HepG2 (cell line): ENCODE data around the gene TAF3. TPM values are rescaled to one million over a fixed set of nuclear protein-coding genes. Genes with fewer than 3 reads are reported as not detected.

Experiments used
- ATAC-seq: fragments of 200-7000 bp; cut with Tn5 transposase; 3 replicates; pipeline ENCODE4 v1.9.1; 2020; ENCODE audit warnings: mild to moderate bottlenecking, moderate library complexity
- BruUV-seq: library from RNA; stranded (reverse); fragments of 400-500 nt; replicated peaks from 2 replicates; lab custom pipeline; 2021; lab: Mats Ljungman, UMichigan
- CTCF ChIA-PET: fragments of 300-600 bp; formaldehyde crosslinking; extraction: SDS; loops from one replicate; lab custom pipeline; 2021; ENCODE audit warnings: low total read pairs, inconsistent platforms, low intra/inter-chr PET ratio; lab: Yijun Ruan, JAX
- POLR2A ChIA-PET: fragments of 350-600 bp; sonication (Branson Sonifier 250); formaldehyde crosslinking; loops from one replicate; lab custom pipeline; 2020; ENCODE audit warnings: antibody characterized with exemption, inconsistent platforms; lab: Yijun Ruan, JAX
- DNase-seq: peaks from one replicate; pipeline ENCODE4 v3.0.0-alpha.2; 2015; ENCODE audit warnings: low spot score
- FAIRE-seq: peaks from 3 replicates; lab custom pipeline; 2011; peaks lifted over from hg19 to GRCh38; lab: Jason Lieb, UNC
- H2AFZ ChIP-seq: one replicate; pipeline ENCODE4 v1.6.1; 2011; ENCODE audit warnings: low read length, inconsistent platforms
- H3K27ac ChIP-seq: fragments of 300-600 bp; 3 replicates; pipeline ENCODE4 v1.8.0; 2011; ENCODE audit warnings: mixed run types, mild to moderate bottlenecking, mixed read lengths, low read length, inconsistent platforms; ENCODE audit not compliant: insufficient read depth; ENCODE audit errors: extremely low read length
- H3K27me3 ChIP-seq, 2 experiments: fragments of 200-600 bp in 1 of 2; 2 replicates in 1 of 2; 3 replicates in 1 of 2; pipeline versions ENCODE4 v1.6.0 to v1.8.0; 2011; ENCODE audit warnings: low read length in 2 of 2, mild to moderate bottlenecking in 2 of 2, moderate library complexity in 2 of 2, inconsistent platforms in 1 of 2; ENCODE audit not compliant: insufficient read depth in 2 of 2, control insufficient read depth in 1 of 2
- H3K36me3 ChIP-seq, 2 experiments: fragments of 200-600 bp in 1 of 2; replicated peaks in 1 of 2; 2 replicates in 1 of 2; 3 replicates in 1 of 2; pipeline versions ENCODE4 v1.5.1 to v1.8.0; 2011; ENCODE audit warnings: low read length in 2 of 2, inconsistent platforms in 1 of 2; ENCODE audit not compliant: insufficient read depth in 2 of 2, control insufficient read depth in 1 of 2
- H3K4me1 ChIP-seq: 2 replicates; pipeline ENCODE4 v1.5.1; 2012; ENCODE audit warnings: low read length, inconsistent platforms; ENCODE audit not compliant: insufficient read depth
- H3K4me2 ChIP-seq: 2 replicates; pipeline ENCODE4 v1.6.0; 2011; ENCODE audit warnings: low read depth, low read length, inconsistent platforms
- H3K4me3 ChIP-seq, 3 experiments: fragments of 200-600 bp in 1 of 3; sonication (generic), shearing (Covaris generic) in 1 of 3; replicated peaks in 1 of 3; 2 replicates each; pipeline ENCODE4 v1.5.1; 2011 to 2016; ENCODE audit warnings: low read length in 3 of 3, inconsistent platforms in 2 of 3, low read depth in 2 of 3, mild to moderate bottlenecking in 2 of 3, control low read depth in 1 of 3, mixed read lengths in 1 of 3; ENCODE audit not compliant: insufficient read depth in 1 of 3
- H3K79me2 ChIP-seq: one replicate; pipeline ENCODE4 v1.6.1; 2011; ENCODE audit warnings: low read length, inconsistent platforms; ENCODE audit not compliant: insufficient read depth
- H3K9ac ChIP-seq: 2 replicates; pipeline ENCODE4 v1.6.0; 2011; ENCODE audit warnings: mild to moderate bottlenecking, low read depth, low read length, inconsistent platforms; ENCODE audit not compliant: insufficient read depth
- H3K9me3 ChIP-seq: 2 replicates; pipeline ENCODE4 v1.5.1; 2012; ENCODE audit warnings: mild to moderate bottlenecking, low read length
- H4K20me1 ChIP-seq: 2 replicates; pipeline ENCODE4 v1.6.0; 2011; ENCODE audit warnings: inconsistent platforms, mild to moderate bottlenecking, low read length, moderate library complexity; ENCODE audit not compliant: insufficient read depth
- HMG20B ChIP-seq: conservative IDR thresholded peaks from 2 replicates; pipeline ENCODE4 v1.6.1; 2016; ENCODE audit warnings: missing genetic modification reagents, missing compliant biosample characterization
- MBNL3 ChIP-seq: fragments of 250-450 bp; sonication (Bioruptor Pico); conservative IDR thresholded peaks from 2 replicates; pipeline ENCODE4 v1.8.0; 2022; ENCODE audit warnings: mild to moderate bottlenecking, inconsistent platforms
- MTF2 ChIP-seq: sonication (generic); formaldehyde crosslinking; IDR thresholded peaks from 2 replicates; pipeline ENCODE4 v1.5.0; 2020; ENCODE audit warnings: missing genetic modification reagents, borderline replicate concordance
- ONECUT2 ChIP-seq: sonication (generic); formaldehyde crosslinking; IDR thresholded peaks from 2 replicates; pipeline ENCODE4 v1.4.0; 2020; ENCODE audit warnings: missing genetic modification reagents
- TCF7L2 ChIP-seq: IDR thresholded peaks from 2 replicates; pipeline ENCODE4 v1.6.1; 2011; ENCODE audit warnings: mild to moderate bottlenecking, low read depth, low read length, moderate library complexity
- TRIM24 ChIP-seq: sonication (generic); formaldehyde crosslinking; IDR thresholded peaks from 2 replicates; pipeline ENCODE4 v1.8.0; 2022; ENCODE audit warnings: mild to moderate bottlenecking, missing genetic modification reagents
- ZBTB7B ChIP-seq: sonication (generic); formaldehyde crosslinking; IDR thresholded peaks from 2 replicates; pipeline ENCODE4 v1.4.0; 2020; ENCODE audit warnings: missing genetic modification reagents
- ZNF543 ChIP-seq: sonication (generic); formaldehyde crosslinking; IDR thresholded peaks from 2 replicates; pipeline ENCODE4 v1.4.0; 2020; ENCODE audit warnings: mild to moderate bottlenecking, missing genetic modification reagents
- ZNF776 ChIP-seq: sonication (generic); formaldehyde crosslinking; IDR thresholded peaks from 2 replicates; pipeline ENCODE4 v1.4.0; 2020; ENCODE audit warnings: mild to moderate bottlenecking, missing genetic modification reagents
- ZNF879 ChIP-seq: sonication (generic); formaldehyde crosslinking; IDR thresholded peaks from 2 replicates; pipeline ENCODE4 v1.8.1; 2023; ENCODE audit warnings: missing genetic modification reagents
- WGBS: methylation state at CpG from one replicate; pipeline ENCODE4 v1.1.6; 2017; ENCODE audit warnings: low lambda C conversion rate; 5-methylcytosine and 5-hydroxymethylcytosine counted together
- in situ Hi-C: cut with HindIII; loops from 2 replicates; pipeline ENCODE4 v1.10.0; 2017; ENCODE audit warnings: low pct_unique_long_range_greater_than_20kb; ENCODE audit not compliant: extremely low pct_ligation_motif_present
- intact Hi-C: fragments of 100-400 bp; cut with micrococcal nuclease; formaldehyde crosslinking; loops from one replicate; pipeline ENCODE4 v1.10.0; 2022; ENCODE audit not compliant: unreplicated experiment
- polyA plus RNA-seq, 8 experiments: library from polyadenylated mRNA; depleted of rRNA in 3 of 8; stranded (reverse) in 7 of 8; unstranded in 1 of 8; fragments of >200 nt; fragmentation: Illumina TruSeq in 4 of 8; extraction: Trizol in 4 of 8; gene quantifications; 2 replicates each; pipeline versions ENCODE4 v1.2.1 to v1.2.3, GENCODE V29; 2011 to 2016; ENCODE audit warnings: low read depth in 4 of 8, missing spikeins in 1 of 8, mixed read lengths in 1 of 8; ENCODE audit not compliant: insufficient read depth in 1 of 8
- total RNA-seq, 5 experiments: library from RNA; depleted of rRNA; stranded (reverse); fragments of >200 nt; fragmentation: Illumina TruSeq; extraction: Trizol; gene quantifications; 2 replicates each; pipeline ENCODE4 v1.2.3, GENCODE V29; 2016; ENCODE audit warnings: low read depth in 1 of 5
- TF ChIP-seq, protein P1 (sequence below): sonication (generic); formaldehyde crosslinking; IDR thresholded peaks from 2 replicates; pipeline ENCODE4 v1.4.0; 2020; ENCODE audit warnings: missing genetic modification reagents
- TF ChIP-seq, protein P2 (sequence below): sonication (generic); formaldehyde crosslinking; IDR thresholded peaks from 2 replicates; pipeline ENCODE4 v1.8.0; 2022; ENCODE audit warnings: mild to moderate bottlenecking, missing genetic modification reagents, borderline replicate concordance

TAF3 gene
- total and polyA plus RNA-seq, 2 of the 13 experiments (the other 11 are each of a cell fraction or from before 2014, with no cell fraction given): 1.7 to 2.9 TPM

DNA sequence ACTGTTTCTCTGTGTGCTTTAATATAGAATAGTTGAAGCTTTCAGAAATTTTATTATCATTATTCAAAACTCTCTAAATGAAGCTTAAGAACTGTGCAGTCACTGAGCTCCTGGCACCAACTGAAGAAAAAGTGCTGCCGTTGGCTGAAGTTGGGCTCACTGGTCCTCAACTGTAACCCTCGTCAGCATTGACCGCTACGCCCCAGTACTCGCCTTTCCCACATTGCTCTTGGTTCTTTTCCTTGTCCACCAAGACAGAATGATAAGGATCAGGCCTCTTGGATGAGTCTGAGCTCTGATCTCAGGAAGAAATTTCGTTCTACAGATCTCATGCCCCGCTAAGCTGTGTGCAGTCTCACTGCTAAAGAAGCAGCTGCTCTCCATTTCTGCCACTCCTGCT is 7.9 kb upstream of the TAF3 start:
- intact Hi-C loops: no loop called here
- no peaks in the 10 kb centered on the region for H4K20me1 ChIP-seq
- in situ Hi-C loops: no loop called here
- CTCF ChIA-PET: no interaction called here
- H2AFZ ChIP-seq: no peak overlapping the region
- ATAC-seq (peak; percentile 5; the same call in 1 of the 3 replicates), FAIRE-seq (no peak), DNase-seq (no peak)
- no peak overlapping the region for H3K9ac ChIP-seq
- TF ChIP-seq, protein P1, sequence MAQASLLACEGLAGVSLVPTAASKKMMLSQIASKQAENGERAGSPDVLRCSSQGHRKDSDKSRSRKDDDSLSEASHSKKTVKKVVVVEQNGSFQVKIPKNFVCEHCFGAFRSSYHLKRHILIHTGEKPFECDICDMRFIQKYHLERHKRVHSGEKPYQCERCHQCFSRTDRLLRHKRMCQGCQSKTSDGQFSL (CRISPR knock-in tag): no peak
- TF ChIP-seq TCF7L2 (no peak), ONECUT2 (no peak), ZBTB7B (CRISPR knock-in tag) (no peak), ZNF543 (CRISPR knock-in tag) (no peak), ZNF879 (CRISPR knock-in tag) (no peak), MTF2 (no peak), MBNL3 (CRISPR knock-in tag) (no peak), TRIM24 (CRISPR knock-in tag) (no peak), HMG20B (CRISPR knock-in tag) (no peak), ZNF776 (CRISPR knock-in tag) (no peak)
- TF ChIP-seq, protein P2, sequence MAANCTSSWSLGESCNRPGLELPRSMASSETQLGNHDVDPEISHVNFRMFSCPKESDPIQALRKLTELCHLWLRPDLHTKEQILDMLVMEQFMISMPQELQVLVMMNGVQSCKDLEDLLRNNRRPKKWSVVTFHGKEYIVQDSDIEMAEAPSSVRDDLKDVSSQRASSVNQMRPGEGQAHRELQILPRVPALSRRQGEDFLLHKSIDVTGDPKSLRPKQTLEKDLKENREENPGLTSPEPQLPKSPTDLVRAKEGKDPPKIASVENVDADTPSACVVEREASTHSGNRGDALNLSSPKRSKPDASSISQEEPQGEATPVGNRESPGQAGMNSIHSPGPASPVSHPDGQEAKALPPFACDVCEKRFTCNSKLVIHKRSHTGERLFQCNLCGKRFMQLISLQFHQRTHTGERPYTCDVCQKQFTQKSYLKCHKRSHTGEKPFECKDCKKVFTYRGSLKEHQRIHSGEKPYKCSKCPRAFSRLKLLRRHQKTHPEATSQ (CRISPR knock-in tag): no peak
- H3K36me3 ChIP-seq: peaks cover 2 to 19% of the 10 kb centered on the region in 2 experiments; a peak in 3 of 5 replicates
- no peaks in the 10 kb centered on the region for H3K27me3 ChIP-seq
- peaks cover 46% of the 10 kb centered on the region for H3K4me1 ChIP-seq
- no peaks in the 10 kb centered on the region for H3K9me3 ChIP-seq
- H3K27ac ChIP-seq: no peak overlapping the region
- BruUV-seq: no TSS peak
- 85% methylated on average over 7 of the region's 7 CpGs for WGBS
- H3K79me2 ChIP-seq: no peaks in the 10 kb centered on the region
- POLR2A ChIA-PET: interaction anchor here (2.8 kb wide), 1 partner anchor 8 kb away, joined by 10 read pairs; the partner anchor contains the start of gene TAF3
- H3K4me2 ChIP-seq: no peak overlapping the region
- H3K4me3 ChIP-seq: no peak overlapping the region
